IMR-90 (cell line): Measurements from ENCODE around the gene SGPL1. TPM values are rescaled to one million over a fixed set of nuclear protein-coding genes. Genes with fewer than 3 reads are reported as not detected.

Experiments used
- ATAC-seq: fragments of 200-7000 bp; cut with Tn5 transposase; 2 replicates; pipeline ENCODE4 v1.9.1; 2020; ENCODE audit warnings: low read depth, mild to moderate bottlenecking, moderate library complexity
- BruUV-seq: library from RNA; stranded (reverse); fragments of 400-500 nt; replicated peaks from 2 replicates; lab custom pipeline; 2021; lab: Mats Ljungman, UMichigan
- CTCF ChIA-PET: fragments of 300-600 bp; formaldehyde crosslinking; extraction: SDS; loops from one replicate; lab custom pipeline; 2021; ENCODE audit warnings: antibody characterized with exemption; lab: Yijun Ruan, JAX
- POLR2A ChIA-PET: fragments of 300-600 bp; sonication (Branson Sonifier 250); formaldehyde crosslinking; loops from one replicate; lab custom pipeline; 2022; ENCODE audit warnings: antibody characterized with exemption; ENCODE audit not compliant: unreplicated experiment; lab: Charles Lee
- DNase-seq: peaks from one replicate; pipeline ENCODE4 v3.0.0; 2013
- H2AFZ ChIP-seq: replicated peaks from 2 replicates; pipeline ENCODE3; 2013; ENCODE audit warnings: low read length, mild to moderate bottlenecking; ENCODE audit not compliant: poor library complexity
- H2AK5ac ChIP-seq: 2 replicates; pipeline ENCODE4 v1.6.1; 2013; ENCODE audit warnings: low read depth, low read length, inconsistent platforms
- H2AK9ac ChIP-seq: replicated peaks from 2 replicates; pipeline ENCODE3; 2013; ENCODE audit warnings: mild to moderate bottlenecking, low read depth, low read length, moderate library complexity; ENCODE audit not compliant: poor library complexity
- H2BK120ac ChIP-seq: 2 replicates; pipeline ENCODE4 v1.6.1; 2013; ENCODE audit warnings: low read depth, low read length, inconsistent platforms
- H2BK15ac ChIP-seq: 3 replicates; pipeline ENCODE4 v1.6.1; 2013; ENCODE audit warnings: low read depth, low read length, inconsistent platforms
- H2BK20ac ChIP-seq: 2 replicates; pipeline ENCODE4 v1.6.1; 2013; ENCODE audit warnings: low read depth, mild to moderate bottlenecking, inconsistent platforms, low read length, moderate library complexity
- H2BK5ac ChIP-seq: 2 replicates; pipeline ENCODE4 v1.6.1; 2013; ENCODE audit warnings: mild to moderate bottlenecking, low read depth, low read length, inconsistent platforms; ENCODE audit not compliant: poor library complexity, severe bottlenecking
- H3K14ac ChIP-seq: replicated peaks from 2 replicates; pipeline ENCODE4 v1.6.1; 2013; ENCODE audit warnings: low read depth, low read length, inconsistent platforms
- H3K18ac ChIP-seq: 2 replicates; pipeline ENCODE4 v1.6.1; 2013; ENCODE audit warnings: low read depth, low read length, control low read depth
- H3K23ac ChIP-seq: 2 replicates; pipeline ENCODE4 v1.6.1; 2013; ENCODE audit warnings: low read depth, low read length, inconsistent platforms
- H3K27ac ChIP-seq: 2 replicates; pipeline ENCODE4 v1.5.1; 2013; ENCODE audit warnings: mild to moderate bottlenecking, control low read depth, low read length; ENCODE audit not compliant: insufficient read depth
- H3K27me3 ChIP-seq: 2 replicates; pipeline ENCODE4 v1.6.1; 2013; ENCODE audit warnings: low read length; ENCODE audit not compliant: control insufficient read depth, insufficient read depth
- H3K36me3 ChIP-seq: 2 replicates; pipeline ENCODE4 v1.6.1; 2013; ENCODE audit warnings: low read length, mixed read lengths; ENCODE audit not compliant: control insufficient read depth, insufficient read depth
- H3K4ac ChIP-seq: 2 replicates; pipeline ENCODE4 v1.6.1; 2013; ENCODE audit warnings: low read depth, low read length, inconsistent platforms
- H3K4me1 ChIP-seq: 2 replicates; pipeline ENCODE4 v1.6.1; 2013; ENCODE audit warnings: low read length, mixed read lengths; ENCODE audit not compliant: control insufficient read depth, insufficient read depth
- H3K4me2 ChIP-seq: 2 replicates; pipeline ENCODE4 v1.6.1; 2013; ENCODE audit warnings: low read depth, mild to moderate bottlenecking, control low read depth, low read length, moderate library complexity
- H3K4me3 ChIP-seq: 2 replicates; pipeline ENCODE4 v1.5.1; 2013; ENCODE audit warnings: low read depth, mild to moderate bottlenecking, control low read depth, low read length, moderate library complexity; ENCODE audit not compliant: insufficient read depth
- H3K56ac ChIP-seq: 2 replicates; pipeline ENCODE4 v1.6.1; 2013; ENCODE audit warnings: low read length, inconsistent platforms; ENCODE audit not compliant: insufficient read depth; ENCODE audit errors: extremely low read depth
- H3K79me1 ChIP-seq, 2 experiments: 2 replicates each; pipeline ENCODE4 v1.6.1; 2013; ENCODE audit warnings: low read length in 2 of 2, inconsistent platforms in 1 of 2, low read depth in 1 of 2
- H3K9ac ChIP-seq: 2 replicates; pipeline ENCODE4 v1.6.1; 2013; ENCODE audit warnings: low read depth, low read length, control low read depth
- H3K9me1 ChIP-seq: 2 replicates; pipeline ENCODE4 v1.6.1; 2013; ENCODE audit warnings: low read length, inconsistent platforms; ENCODE audit not compliant: insufficient read depth
- H3K9me3 ChIP-seq: 2 replicates; pipeline ENCODE4 v1.6.1; 2013; ENCODE audit warnings: low read length; ENCODE audit not compliant: control insufficient read depth, insufficient read depth
- H4K20me1 ChIP-seq: 2 replicates; pipeline ENCODE4 v1.6.1; 2013; ENCODE audit warnings: low read length, inconsistent platforms; ENCODE audit not compliant: insufficient read depth
- H4K5ac ChIP-seq: 2 replicates; pipeline ENCODE4 v1.6.1; 2013; ENCODE audit warnings: mild to moderate bottlenecking, low read depth, low read length, control low read depth
- H4K8ac ChIP-seq, 2 experiments: 2 replicates each; pipeline ENCODE4 v1.6.1; 2013; ENCODE audit warnings: low read depth in 2 of 2, low read length in 2 of 2, control low read depth in 1 of 2, inconsistent platforms in 1 of 2
- H4K91ac ChIP-seq: 2 replicates; pipeline ENCODE4 v1.6.1; 2013; ENCODE audit warnings: low read depth, low read length, inconsistent platforms; ENCODE audit not compliant: insufficient read depth
- BHLHE40 ChIP-seq: fragments of 150-350 bp; IDR thresholded peaks from 2 replicates; pipeline ENCODE4 v1.6.1; 2016; ENCODE audit warnings: mild to moderate bottlenecking, low read depth, low read length
- FOS ChIP-seq: fragments of 150-350 bp; IDR thresholded peaks from 2 replicates; pipeline ENCODE4 v1.6.1; 2016; ENCODE audit warnings: low read depth, low read length
- POLR2A ChIP-seq: IDR thresholded peaks from 2 replicates; pipeline ENCODE4 v1.6.1; 2012; ENCODE audit warnings: mild to moderate bottlenecking, low read depth, low read length
- WGBS, 2 experiments: methylation state at CpG; one replicate each; pipeline versions ENCODE4 v1.1.5 to v1.1.7; 2013; ENCODE audit warnings: missing lambda C conversion rate in 2 of 2; ENCODE audit not compliant: insufficient read length in 1 of 2; ENCODE audit errors: extremely low coverage in 2 of 2; 5-methylcytosine and 5-hydroxymethylcytosine counted together
- dilution Hi-C: fragments of 300-500 bp; cut with HindIII; formaldehyde crosslinking; loops from one replicate; pipeline ENCODE4 v1.14.3; 2018; ENCODE audit warnings: low sequenced_read_pairs; ENCODE audit not compliant: unreplicated experiment
- in situ Hi-C: fragments of 300-500 bp; cut with MboI; formaldehyde crosslinking; loops from 3 replicates; pipeline ENCODE4 v1.14.3; 2019; ENCODE audit warnings: low sequenced_read_pairs, inconsistent platforms, mixed read lengths
- intact Hi-C: fragments of 100-400 bp; cut with micrococcal nuclease; formaldehyde crosslinking; loops from 2 replicates; pipeline ENCODE4 v1.10.0; 2022
- polyA plus RNA-seq, 3 experiments: library from polyadenylated mRNA; depleted of rRNA; stranded (reverse); fragments of >200 nt; gene quantifications; 2 replicates each; pipeline ENCODE4 v1.2.3, GENCODE V29; 2012; ENCODE audit warnings: low replicate concordance in 1 of 3
- total RNA-seq: library from RNA; depleted of rRNA; stranded (reverse); fragments of >200 nt; gene quantifications from 2 replicates; pipeline ENCODE4 v1.2.3, GENCODE V29; 2012
- TF ChIP-seq, protein P1 (sequence below): conservative IDR thresholded peaks from 2 replicates; pipeline ENCODE4 v1.5.1; 2012; ENCODE audit warnings: mild to moderate bottlenecking, low read depth, low read length, improper control_type of control experiment
- TF ChIP-seq, protein P2 (sequence below): fragments of 150-350 bp; IDR thresholded peaks from 2 replicates; pipeline ENCODE4 v1.6.1; 2016; ENCODE audit warnings: low read depth, mild to moderate bottlenecking, low read length, moderate library complexity, borderline replicate concordance

The SGPL1 gene
- total and polyA plus RNA-seq, 2 of the 4 experiments (the other 2 are of a cell fraction), result 12.2 to 26.7 TPM

DNA sequence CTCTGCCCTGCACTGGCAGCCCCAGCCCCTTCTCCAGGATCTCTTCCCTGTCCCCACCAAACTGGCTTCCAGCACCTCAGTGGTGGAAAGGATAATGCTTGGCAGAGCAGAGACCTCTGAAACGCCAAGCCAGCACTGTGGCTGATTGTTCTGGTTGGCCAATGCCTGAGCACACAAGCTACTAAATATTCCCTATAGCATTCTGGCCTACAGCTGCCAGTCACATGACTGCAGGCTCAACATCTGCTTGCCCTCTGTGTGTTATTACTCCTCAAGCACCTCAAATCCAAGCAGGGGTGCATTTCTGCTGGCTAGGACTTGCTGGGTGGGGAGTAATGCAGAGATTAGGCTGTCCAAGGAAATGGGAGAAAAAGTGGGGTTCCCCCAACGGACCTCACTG is 36.7 kb upstream of the SGPL1 start:
- H3K79me1 ChIP-seq, result no peaks in the 10 kb centered on the region
- H2AFZ ChIP-seq, result no peak overlapping the region
- H4K91ac ChIP-seq, result no peak overlapping the region
- intact Hi-C loops, result no loop called here
- ChIA-PET POLR2A (no interaction called here), CTCF (no interaction called here)
- no peak for ATAC-seq
- H4K20me1 ChIP-seq, result no peaks in the 10 kb centered on the region
- H3K4ac ChIP-seq, result no peak overlapping the region
- H3K4me1 ChIP-seq, result no peaks in the 10 kb centered on the region
- H3K4me2 ChIP-seq, result no peak overlapping the region
- no peak overlapping the region for H2BK20ac ChIP-seq
- H4K5ac ChIP-seq, result no peak overlapping the region
- peaks cover 55% of the 10 kb centered on the region for H3K27me3 ChIP-seq
- no peak overlapping the region for H2AK5ac ChIP-seq
- H3K4me3 ChIP-seq, result no peak overlapping the region
- H3K56ac ChIP-seq, result no peak overlapping the region
- H3K18ac ChIP-seq, result no peak overlapping the region
- no peak overlapping the region for H2AK9ac ChIP-seq
- no peaks in the 10 kb centered on the region for H3K9me1 ChIP-seq
- DNase-seq, result no peak
- in situ Hi-C loops, result no loop called here
- dilution Hi-C loops, result no loop called here
- no peak overlapping the region for H2BK5ac ChIP-seq
- H3K23ac ChIP-seq, result no peak overlapping the region
- no peak overlapping the region for H4K8ac ChIP-seq
- no peak overlapping the region for H2BK120ac ChIP-seq
- no peaks in the 10 kb centered on the region for H3K36me3 ChIP-seq
- WGBS, 2 experiments, result no CpG with 5 or more reads among the region's 2 CpGs
- BruUV-seq, result no TSS peak
- TF ChIP-seq FOS (no peak), POLR2A (no peak), BHLHE40 (no peak)
- TF ChIP-seq, protein P1, sequence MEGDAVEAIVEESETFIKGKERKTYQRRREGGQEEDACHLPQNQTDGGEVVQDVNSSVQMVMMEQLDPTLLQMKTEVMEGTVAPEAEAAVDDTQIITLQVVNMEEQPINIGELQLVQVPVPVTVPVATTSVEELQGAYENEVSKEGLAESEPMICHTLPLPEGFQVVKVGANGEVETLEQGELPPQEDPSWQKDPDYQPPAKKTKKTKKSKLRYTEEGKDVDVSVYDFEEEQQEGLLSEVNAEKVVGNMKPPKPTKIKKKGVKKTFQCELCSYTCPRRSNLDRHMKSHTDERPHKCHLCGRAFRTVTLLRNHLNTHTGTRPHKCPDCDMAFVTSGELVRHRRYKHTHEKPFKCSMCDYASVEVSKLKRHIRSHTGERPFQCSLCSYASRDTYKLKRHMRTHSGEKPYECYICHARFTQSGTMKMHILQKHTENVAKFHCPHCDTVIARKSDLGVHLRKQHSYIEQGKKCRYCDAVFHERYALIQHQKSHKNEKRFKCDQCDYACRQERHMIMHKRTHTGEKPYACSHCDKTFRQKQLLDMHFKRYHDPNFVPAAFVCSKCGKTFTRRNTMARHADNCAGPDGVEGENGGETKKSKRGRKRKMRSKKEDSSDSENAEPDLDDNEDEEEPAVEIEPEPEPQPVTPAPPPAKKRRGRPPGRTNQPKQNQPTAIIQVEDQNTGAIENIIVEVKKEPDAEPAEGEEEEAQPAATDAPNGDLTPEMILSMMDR, result no peak
- TF ChIP-seq, protein P2, sequence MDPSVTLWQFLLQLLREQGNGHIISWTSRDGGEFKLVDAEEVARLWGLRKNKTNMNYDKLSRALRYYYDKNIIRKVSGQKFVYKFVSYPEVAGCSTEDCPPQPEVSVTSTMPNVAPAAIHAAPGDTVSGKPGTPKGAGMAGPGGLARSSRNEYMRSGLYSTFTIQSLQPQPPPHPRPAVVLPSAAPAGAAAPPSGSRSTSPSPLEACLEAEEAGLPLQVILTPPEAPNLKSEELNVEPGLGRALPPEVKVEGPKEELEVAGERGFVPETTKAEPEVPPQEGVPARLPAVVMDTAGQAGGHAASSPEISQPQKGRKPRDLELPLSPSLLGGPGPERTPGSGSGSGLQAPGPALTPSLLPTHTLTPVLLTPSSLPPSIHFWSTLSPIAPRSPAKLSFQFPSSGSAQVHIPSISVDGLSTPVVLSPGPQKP, result no peak
- no peak overlapping the region for H2BK15ac ChIP-seq
- H3K27ac ChIP-seq, result no peak overlapping the region
- H3K9ac ChIP-seq, result no peak overlapping the region
- H3K14ac ChIP-seq, result no peak overlapping the region
- no peaks in the 10 kb centered on the region for H3K9me3 ChIP-seq
